Fibroblast of pulmonary artery (primary cell): ENCODE measurements around the gene RPS6KA5.

Experiments
- DNase-seq: peaks from one replicate; pipeline ENCODE4 v3.0.0-alpha.2; 2010; ENCODE audit warnings: low read depth
- H3K4me3 ChIP-seq: replicated peaks from 2 replicates; pipeline ENCODE4 v1.5.1; 2011; ENCODE audit warnings: low read depth, mild to moderate bottlenecking, control low read depth, low read length, moderate library complexity
- TF ChIP-seq, protein P1 (sequence below): IDR thresholded peaks from 2 replicates; pipeline ENCODE4 v1.5.1; 2011; ENCODE audit warnings: mild to moderate bottlenecking, control low read depth, low read length, inconsistent platforms; ENCODE audit errors: missing control alignments

RPS6KA5 gene

DNA sequence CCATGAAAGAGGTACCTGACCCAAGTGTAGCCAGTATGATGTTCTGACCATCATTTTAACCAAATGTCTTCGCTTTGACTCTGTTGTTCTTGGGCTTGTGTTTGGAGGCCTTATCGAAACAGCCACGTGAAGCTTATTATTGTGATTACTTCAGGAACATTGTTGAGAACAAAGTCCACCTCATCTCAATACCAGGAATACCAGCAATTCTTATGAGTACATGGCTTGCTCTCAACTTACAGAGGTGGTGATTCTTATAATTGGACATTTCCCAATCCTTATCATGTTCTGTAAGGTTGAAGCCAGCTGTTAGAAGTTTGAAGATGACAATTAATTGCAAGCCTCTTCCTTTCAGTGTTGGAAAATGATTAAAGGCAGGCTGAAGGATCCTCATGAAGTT is 21.8 kb upstream of the RPS6KA5 start:
- TF ChIP-seq, protein P1, sequence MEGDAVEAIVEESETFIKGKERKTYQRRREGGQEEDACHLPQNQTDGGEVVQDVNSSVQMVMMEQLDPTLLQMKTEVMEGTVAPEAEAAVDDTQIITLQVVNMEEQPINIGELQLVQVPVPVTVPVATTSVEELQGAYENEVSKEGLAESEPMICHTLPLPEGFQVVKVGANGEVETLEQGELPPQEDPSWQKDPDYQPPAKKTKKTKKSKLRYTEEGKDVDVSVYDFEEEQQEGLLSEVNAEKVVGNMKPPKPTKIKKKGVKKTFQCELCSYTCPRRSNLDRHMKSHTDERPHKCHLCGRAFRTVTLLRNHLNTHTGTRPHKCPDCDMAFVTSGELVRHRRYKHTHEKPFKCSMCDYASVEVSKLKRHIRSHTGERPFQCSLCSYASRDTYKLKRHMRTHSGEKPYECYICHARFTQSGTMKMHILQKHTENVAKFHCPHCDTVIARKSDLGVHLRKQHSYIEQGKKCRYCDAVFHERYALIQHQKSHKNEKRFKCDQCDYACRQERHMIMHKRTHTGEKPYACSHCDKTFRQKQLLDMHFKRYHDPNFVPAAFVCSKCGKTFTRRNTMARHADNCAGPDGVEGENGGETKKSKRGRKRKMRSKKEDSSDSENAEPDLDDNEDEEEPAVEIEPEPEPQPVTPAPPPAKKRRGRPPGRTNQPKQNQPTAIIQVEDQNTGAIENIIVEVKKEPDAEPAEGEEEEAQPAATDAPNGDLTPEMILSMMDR: no peak
- DNase-seq: no peak
- H3K4me3 ChIP-seq: no peak overlapping the region

DNA sequence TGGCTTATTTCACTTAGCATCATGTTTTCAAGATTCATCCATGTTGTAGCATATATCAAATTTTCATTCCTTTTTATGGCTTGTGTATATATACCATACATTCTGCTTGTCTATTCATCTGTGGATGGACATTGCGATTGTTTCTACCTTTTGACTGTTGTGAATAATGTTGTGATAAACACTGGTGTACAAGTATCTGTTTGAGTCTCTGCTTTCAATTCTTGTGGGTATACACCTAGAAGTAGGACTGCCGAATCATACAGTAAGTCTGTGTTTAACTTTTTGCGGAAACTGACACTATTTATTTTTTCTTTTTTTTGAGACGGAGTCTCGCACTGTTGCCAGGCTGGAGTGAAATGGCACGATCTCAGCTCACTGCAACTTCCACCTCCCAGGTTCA is 19.6 kb upstream of the RPS6KA5 start:
- H3K4me3 ChIP-seq: no peak overlapping the region
- DNase-seq: no peak
- TF ChIP-seq, protein P1: no peak

DNA sequence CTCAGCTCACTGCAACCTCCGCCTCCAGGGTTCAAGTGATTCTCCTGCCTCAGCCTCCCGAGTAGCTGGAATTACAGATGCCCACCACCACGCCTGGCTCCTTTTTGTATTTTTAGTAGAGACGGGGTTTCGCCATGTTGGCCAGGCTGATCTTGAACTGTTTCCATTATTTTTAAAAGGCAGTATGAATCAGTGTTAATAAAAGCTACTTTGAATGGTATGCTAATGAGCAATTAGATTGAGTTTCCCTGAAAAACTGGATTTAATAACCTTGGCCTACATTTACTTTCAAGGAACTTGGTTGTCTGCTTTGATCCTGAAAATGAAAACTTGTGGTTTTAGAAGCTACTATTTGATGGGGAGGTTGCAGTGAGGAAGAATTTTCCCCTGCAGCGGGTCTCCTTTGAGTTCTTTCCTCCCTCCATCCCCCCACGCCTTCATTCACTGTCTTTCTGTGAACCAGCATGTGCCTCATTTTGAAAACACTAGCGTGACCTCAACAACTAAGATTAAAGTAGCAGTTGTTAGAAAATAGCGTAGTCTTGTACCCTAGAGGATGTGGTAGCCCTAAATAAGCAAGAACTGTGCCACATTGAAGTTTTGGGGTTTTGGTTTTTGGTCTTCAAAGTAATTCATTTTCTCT is 17.8 kb upstream of the RPS6KA5 start:
- TF ChIP-seq, protein P1: no peak
- no peak for DNase-seq
- no peak overlapping the region for H3K4me3 ChIP-seq

DNA sequence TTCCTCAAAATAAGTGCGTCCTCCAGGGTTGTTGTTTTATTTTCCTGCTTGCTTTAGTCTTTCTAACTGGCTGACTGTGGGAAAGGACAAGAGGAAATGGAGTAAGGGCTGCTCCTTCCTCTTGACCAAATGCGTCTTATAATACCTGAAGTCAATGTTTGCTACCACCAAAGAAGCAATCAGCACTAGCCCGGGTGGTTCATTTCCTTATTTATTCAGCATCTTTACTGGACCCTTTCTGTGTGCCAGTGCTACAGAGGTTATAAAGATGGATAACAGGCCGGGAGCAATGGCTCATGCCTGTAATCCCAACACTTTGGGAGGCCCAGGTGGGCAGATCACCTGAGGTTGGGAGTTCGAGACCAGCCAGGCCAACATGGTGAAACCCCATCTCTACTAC is 15.1 kb upstream of the RPS6KA5 start:
- no peak for DNase-seq
- TF ChIP-seq, protein P1: no peak
- no peak overlapping the region for H3K4me3 ChIP-seq

DNA sequence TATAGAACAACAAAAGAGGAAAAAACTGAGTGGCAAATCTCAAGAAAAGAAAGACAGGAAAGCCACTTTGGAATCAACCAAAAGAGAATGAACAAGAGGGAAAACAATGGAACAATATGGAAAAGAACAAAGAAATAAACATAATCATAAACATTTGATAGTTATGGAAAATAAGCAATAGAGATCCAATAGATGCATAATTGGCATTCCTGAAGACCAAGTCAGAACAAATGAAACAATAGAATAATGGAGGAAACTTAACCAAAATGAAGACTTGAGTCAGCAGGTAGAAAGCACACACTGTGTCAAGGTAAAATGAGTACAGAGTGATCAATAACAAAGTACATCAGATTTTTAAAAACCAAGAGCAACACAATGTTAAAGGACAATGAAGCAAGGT is 10.1 kb upstream of the RPS6KA5 start:
- no peak for DNase-seq
- no peak overlapping the region for H3K4me3 ChIP-seq
- TF ChIP-seq, protein P1: no peak

DNA sequence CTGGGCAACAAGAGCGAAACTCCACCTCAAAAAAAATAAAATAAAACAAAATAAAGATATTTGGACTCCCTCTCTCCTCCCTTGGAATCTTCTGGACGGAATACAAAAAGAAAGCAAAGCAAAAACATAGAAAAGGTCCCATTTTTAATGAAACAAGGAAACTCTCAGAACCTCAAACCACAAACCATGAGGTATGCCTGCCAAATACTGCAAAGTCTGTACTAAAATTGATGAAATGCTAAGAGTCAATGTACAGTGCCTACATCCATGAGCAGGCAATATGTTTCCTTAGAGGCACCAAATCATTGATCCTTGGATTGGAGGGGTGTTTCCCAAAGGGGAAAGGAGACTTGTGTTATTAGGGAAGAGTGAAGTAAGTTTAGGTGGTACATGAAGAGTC is 8.2 kb upstream of the RPS6KA5 start:
- DNase-seq: no peak
- TF ChIP-seq, protein P1: no peak
- no peak overlapping the region for H3K4me3 ChIP-seq

DNA sequence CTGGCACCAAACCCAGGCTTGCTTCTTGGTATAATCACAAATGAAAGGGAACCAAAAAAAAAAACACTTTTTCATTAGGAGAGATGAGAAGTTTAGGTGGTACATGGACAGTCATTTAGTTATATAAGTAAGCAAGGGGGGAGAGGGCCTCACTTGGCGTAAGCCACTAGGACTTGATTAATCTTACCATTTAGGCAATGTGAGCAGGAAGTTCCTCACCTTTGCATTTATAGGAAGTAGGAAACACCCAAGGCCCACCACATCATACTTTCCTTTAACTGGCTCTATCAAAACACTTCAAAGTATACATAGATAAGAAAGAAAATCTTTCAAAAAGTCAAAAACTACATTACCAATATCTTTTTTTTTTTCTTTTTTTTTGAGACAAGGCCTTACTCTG is 6.7 kb upstream of the RPS6KA5 start:
- TF ChIP-seq, protein P1: no peak
- no peak overlapping the region for H3K4me3 ChIP-seq
- no peak for DNase-seq
